Suprapubic skin (tissue), 4 donors: ENCODE results near the gene PPME1. TPM values are rescaled to one million over a fixed set of nuclear protein-coding genes. Genes with fewer than 3 reads are reported as not detected.

Experiments
- DNase-seq, 2 donors: peaks; one replicate each; pipeline ENCODE4 v3.0.0-alpha.2; 2019; ENCODE audit warnings: low spot score in 2 of 2
- H3K27ac ChIP-seq: fragments of 200-600 bp; sonication (generic); one replicate; pipeline ENCODE4 v1.5.1; 2019
- H3K27me3 ChIP-seq: fragments of 200-600 bp; sonication (generic); one replicate; pipeline ENCODE4 v1.5.1; 2019
- H3K36me3 ChIP-seq: fragments of 200-600 bp; sonication (generic); one replicate; pipeline ENCODE4 v1.5.1; 2019
- H3K4me1 ChIP-seq: fragments of 200-600 bp; sonication (generic); one replicate; pipeline ENCODE4 v1.5.1; 2019
- H3K4me3 ChIP-seq: fragments of 200-600 bp; sonication (generic); one replicate; pipeline ENCODE4 v1.5.1; 2019; ENCODE audit warnings: mild to moderate bottlenecking
- H3K9me3 ChIP-seq: fragments of 200-600 bp; sonication (generic); one replicate; pipeline ENCODE4 v1.5.1; 2019
- EP300 ChIP-seq: sonication (generic); formaldehyde crosslinking; IDR thresholded peaks from one replicate; pipeline ENCODE4 v1.6.1; 2017; ENCODE audit warnings: antibody characterized with exemption
- POLR2A ChIP-seq, 2 donors: fragments of 450-650 bp; IDR thresholded peaks; one replicate each; pipeline ENCODE4 v1.6.1; 2017; ENCODE audit warnings: antibody characterized with exemption in 2 of 2, mild to moderate bottlenecking in 2 of 2, moderate library complexity in 2 of 2
- POLR2AphosphoS5 ChIP-seq, 3 donors: sonication (generic); formaldehyde crosslinking; IDR thresholded peaks; one replicate each; pipeline ENCODE4 v1.6.1; 2017; ENCODE audit warnings: antibody characterized with exemption in 3 of 3
- WGBS: methylation state at CpG from one replicate; pipeline ENCODE4 v1.1.5; 2018; 5-methylcytosine and 5-hydroxymethylcytosine counted together
- total RNA-seq, 4 donors: library from RNA; depleted of rRNA; stranded (reverse); fragments of >200 nt; gene quantifications; one replicate each; pipeline ENCODE4 v1.1.0, GENCODE V29; 2016
- TF ChIP-seq, protein P1 (sequence below), 2 donors: fragments of 200-600 bp in 1 of 2; fragments of 450-650 bp in 1 of 2; sonication (generic) in 1 of 2; IDR thresholded peaks; one replicate each; pipeline ENCODE4 v1.5.1; 2016 to 2019; ENCODE audit warnings: antibody characterized with exemption in 2 of 2, mild to moderate bottlenecking in 1 of 2, moderate library complexity in 1 of 2

PPME1 gene
- total RNA-seq, 4 donors from 2014 or later: 31.3 to 47.1 (median 40.6) TPM

DNA sequence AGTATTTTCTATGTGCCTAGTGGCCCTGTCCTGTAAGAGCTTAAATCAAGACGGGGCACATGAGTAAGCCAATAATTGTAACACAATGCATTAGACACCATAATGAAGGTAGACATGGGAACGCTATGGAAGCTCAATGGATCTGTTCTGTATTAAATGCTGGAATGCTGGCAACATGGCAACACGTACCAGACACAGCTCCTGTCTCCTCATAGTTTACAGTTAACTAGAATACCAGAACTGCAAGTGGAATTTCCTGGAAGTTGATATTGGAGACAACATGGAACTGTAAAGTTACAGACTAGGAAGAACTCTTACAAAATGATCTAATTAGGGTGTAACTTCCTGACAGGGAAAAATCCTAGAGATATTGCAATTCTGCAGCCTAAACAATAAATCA is 127.9 kb downstream of the PPME1 start:
- no peaks in the 10 kb centered on the region for H3K27me3 ChIP-seq
- H3K27ac ChIP-seq: no peak overlapping the region
- H3K4me1 ChIP-seq: no peaks in the 10 kb centered on the region
- no peak overlapping the region for H3K4me3 ChIP-seq
- TF ChIP-seq POLR2A (IDR thresholded peaks at IDR 0.05) (no peak), POLR2AphosphoS5 (IDR thresholded peaks at IDR 0.05) (no peak), EP300 (no peak)
- TF ChIP-seq, protein P1, sequence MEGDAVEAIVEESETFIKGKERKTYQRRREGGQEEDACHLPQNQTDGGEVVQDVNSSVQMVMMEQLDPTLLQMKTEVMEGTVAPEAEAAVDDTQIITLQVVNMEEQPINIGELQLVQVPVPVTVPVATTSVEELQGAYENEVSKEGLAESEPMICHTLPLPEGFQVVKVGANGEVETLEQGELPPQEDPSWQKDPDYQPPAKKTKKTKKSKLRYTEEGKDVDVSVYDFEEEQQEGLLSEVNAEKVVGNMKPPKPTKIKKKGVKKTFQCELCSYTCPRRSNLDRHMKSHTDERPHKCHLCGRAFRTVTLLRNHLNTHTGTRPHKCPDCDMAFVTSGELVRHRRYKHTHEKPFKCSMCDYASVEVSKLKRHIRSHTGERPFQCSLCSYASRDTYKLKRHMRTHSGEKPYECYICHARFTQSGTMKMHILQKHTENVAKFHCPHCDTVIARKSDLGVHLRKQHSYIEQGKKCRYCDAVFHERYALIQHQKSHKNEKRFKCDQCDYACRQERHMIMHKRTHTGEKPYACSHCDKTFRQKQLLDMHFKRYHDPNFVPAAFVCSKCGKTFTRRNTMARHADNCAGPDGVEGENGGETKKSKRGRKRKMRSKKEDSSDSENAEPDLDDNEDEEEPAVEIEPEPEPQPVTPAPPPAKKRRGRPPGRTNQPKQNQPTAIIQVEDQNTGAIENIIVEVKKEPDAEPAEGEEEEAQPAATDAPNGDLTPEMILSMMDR (IDR thresholded peaks at IDR 0.05): no peak
- no peaks in the 10 kb centered on the region for H3K36me3 ChIP-seq
- DNase-seq: no peak
- no peaks in the 10 kb centered on the region for H3K9me3 ChIP-seq
- 68% methylated on average over 3 of the region's 3 CpGs for WGBS

Other genes starting within 250 kb of the PPME1 start
- gene DNAJB13, start 220.3 kb upstream of the PPME1 start, total RNA-seq: not detected
- 10 to 100 TPM in 2 of 4 donors, 1 to 10 TPM in 2; 9.8 to 27.3 (median 12.9) TPM for gene UCP2, start 188.4 kb upstream of the PPME1 start, total RNA-seq
- gene UCP3, start 162.2 kb upstream of the PPME1 start, total RNA-seq: 1 to 10 TPM; 2.3 to 6.6 (median 3.9) TPM
- 10 to 100 TPM; 16.9 to 41.3 (median 29.2) TPM for gene C2CD3, start 287 bp upstream of the PPME1 start, total RNA-seq
- gene P4HA3, start 140.4 kb downstream of the PPME1 start, total RNA-seq: under 1 TPM in 1 of 4 donors, not detected in 3; 0.42 TPM
- gene PGM2L1, start 227.1 kb downstream of the PPME1 start, total RNA-seq: 1 to 10 TPM in 3 of 4 donors, under 1 TPM in 1; 0.91 to 3.9 (median 2.0) TPM